Stimulated activated naive CD8-positive, alpha-beta T cell treated with anti-CD3 and anti-CD28 coated beads, Interleukin-15, Interleukin-2, amounts not matched to agents 100 ng/mL and 50 ng/mL, for 24 hours (primary cell): Measurements from ENCODE around the gene TBL1X.
"Not testable (repeated sequence)": the region's sequence is repeated elsewhere in the genome, so short reads cannot be mapped to it uniquely, and the experiment has no call there.

Source experiments
- H3K27ac Mint-ChIP-seq: one replicate; pipeline ENCODE4 v1.8.0; 2021; ENCODE audit warnings: mild to moderate bottlenecking, mixed read lengths
- H3K27me3 Mint-ChIP-seq: one replicate; pipeline ENCODE4 v1.8.0; 2021; ENCODE audit warnings: mixed read lengths
- H3K36me3 Mint-ChIP-seq: one replicate; pipeline ENCODE4 v1.8.0; 2021; ENCODE audit warnings: low read depth, mixed read lengths
- H3K4me1 Mint-ChIP-seq: one replicate; pipeline ENCODE4 v1.8.0; 2021; ENCODE audit warnings: low read depth, mixed read lengths
- H3K4me3 Mint-ChIP-seq: one replicate; pipeline ENCODE4 v1.8.0; 2021; ENCODE audit warnings: mild to moderate bottlenecking, mixed read lengths
- H3K9me3 Mint-ChIP-seq: one replicate; pipeline ENCODE4 v1.8.0; 2021; ENCODE audit warnings: mixed read lengths

The TBL1X gene

DNA sequence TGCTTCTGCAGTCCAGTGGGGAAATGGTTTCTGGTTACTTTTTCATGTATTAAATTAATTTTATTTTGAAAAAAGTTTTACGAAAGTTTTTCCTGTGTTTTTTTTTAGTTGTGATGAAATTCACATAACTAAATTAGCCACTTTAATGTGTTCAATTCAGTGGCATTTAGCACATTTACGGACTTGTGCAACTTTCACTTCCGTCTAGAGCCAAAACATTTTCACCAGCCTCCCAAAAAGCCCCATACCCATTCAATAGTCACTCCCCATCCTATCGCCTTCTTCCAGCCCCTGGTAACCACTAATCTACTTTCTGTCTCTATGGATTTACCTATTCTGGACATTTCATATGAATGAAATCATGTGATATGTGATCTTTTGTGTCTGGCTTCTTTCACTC, 22.8 kb upstream of the TBL1X start:
- Mint-ChIP-seq H3K4me3 (no peak overlapping the region), H3K36me3 (no peaks in the 10 kb centered on the region), H3K27ac (no peak overlapping the region), H3K9me3 (no peaks in the 10 kb centered on the region), H3K4me1 (peaks cover 12% of the 10 kb centered on the region), H3K27me3 (no peaks in the 10 kb centered on the region)

DNA sequence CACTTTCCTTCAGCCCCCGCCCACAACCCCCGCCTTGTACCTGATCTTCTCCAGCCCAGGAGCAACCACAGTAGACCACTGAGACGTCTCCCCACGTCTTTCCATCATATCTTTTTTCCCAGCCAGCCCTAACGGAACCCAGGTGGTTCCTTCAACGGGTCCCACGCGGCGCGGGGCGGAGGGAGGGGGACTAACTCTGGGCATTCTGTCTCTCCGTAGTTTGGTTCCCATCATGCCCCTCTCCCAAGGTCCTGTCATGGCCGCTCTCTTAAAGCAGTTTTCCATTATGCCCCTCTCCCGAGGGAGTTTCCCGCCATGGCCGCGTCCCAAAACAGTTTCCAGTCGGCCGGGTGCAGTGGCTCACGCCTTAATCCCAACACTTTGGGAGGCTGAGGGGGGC, 21.5 kb upstream of the TBL1X start:
- Mint-ChIP-seq H3K27ac (no peak overlapping the region), H3K9me3 (no peaks in the 10 kb centered on the region), H3K4me3 (no peak overlapping the region), H3K36me3 (no peaks in the 10 kb centered on the region), H3K4me1 (peaks cover 12% of the 10 kb centered on the region), H3K27me3 (no peaks in the 10 kb centered on the region)

DNA sequence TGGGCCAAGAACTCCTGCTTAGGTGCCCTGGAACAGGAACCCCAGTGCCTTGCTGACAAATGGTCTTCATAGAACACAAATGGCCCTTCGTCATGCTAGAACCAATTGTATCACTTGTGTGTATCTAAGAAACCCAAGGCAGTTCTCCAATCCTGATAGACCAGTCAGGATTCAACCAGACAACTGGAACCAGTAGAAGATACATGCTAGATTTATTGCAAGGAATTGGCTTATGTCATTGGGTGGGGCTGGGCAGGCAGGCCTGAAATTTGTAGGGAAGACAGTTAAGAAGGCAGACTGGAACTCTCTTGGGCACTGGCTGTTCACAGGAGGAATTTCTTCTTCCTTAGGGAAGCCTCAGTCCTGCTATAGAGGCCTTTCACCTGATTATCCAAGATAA, 17.0 kb upstream of the TBL1X start:
- H3K9me3 Mint-ChIP-seq: no peaks in the 10 kb centered on the region
- H3K4me1 Mint-ChIP-seq: no peaks in the 10 kb centered on the region
- no peaks in the 10 kb centered on the region for H3K36me3 Mint-ChIP-seq
- H3K27ac Mint-ChIP-seq: no peak overlapping the region
- no peak overlapping the region for H3K4me3 Mint-ChIP-seq
- H3K27me3 Mint-ChIP-seq: no peaks in the 10 kb centered on the region

- H3K4me1 Mint-ChIP-seq: peaks cover 43% of the 10 kb centered on the region
- H3K27ac Mint-ChIP-seq: peak overlapping the region; percentile 93
- no peaks in the 10 kb centered on the region for H3K36me3 Mint-ChIP-seq
- H3K4me3 Mint-ChIP-seq: peak overlapping the region; percentile 55
- H3K27me3 Mint-ChIP-seq: no peaks in the 10 kb centered on the region
- H3K9me3 Mint-ChIP-seq: no peaks in the 10 kb centered on the region
Observed at GRCh38 chrX:9456250-9457074, 8.4 kb upstream of the TBL1X start.

DNA sequence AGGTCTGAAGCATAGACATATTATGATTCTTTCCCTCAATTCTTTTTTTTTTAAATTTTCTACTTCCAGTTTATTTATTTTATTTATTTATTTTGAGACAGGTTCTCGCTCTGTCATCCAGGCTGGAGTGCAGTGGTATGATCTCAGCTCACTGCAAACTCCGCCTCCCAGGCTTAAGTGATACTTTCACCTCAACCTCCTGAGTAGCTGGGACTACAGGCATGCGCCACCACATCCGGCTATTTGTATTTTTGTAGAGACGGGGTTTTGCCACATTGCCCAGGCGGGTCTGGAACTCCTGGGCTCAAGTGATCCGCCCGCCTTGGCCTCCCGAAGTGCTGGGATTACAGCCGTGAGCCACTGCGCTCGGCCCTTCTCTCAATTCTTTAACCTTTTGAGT, 6.8 kb upstream of the TBL1X start:
- H3K9me3 Mint-ChIP-seq, H3K27ac Mint-ChIP-seq, H3K27me3 Mint-ChIP-seq, H3K4me3 Mint-ChIP-seq, H3K36me3 Mint-ChIP-seq: not testable (repeated sequence)
- H3K4me1 Mint-ChIP-seq: peaks cover 58% of the 10 kb centered on the region

DNA sequence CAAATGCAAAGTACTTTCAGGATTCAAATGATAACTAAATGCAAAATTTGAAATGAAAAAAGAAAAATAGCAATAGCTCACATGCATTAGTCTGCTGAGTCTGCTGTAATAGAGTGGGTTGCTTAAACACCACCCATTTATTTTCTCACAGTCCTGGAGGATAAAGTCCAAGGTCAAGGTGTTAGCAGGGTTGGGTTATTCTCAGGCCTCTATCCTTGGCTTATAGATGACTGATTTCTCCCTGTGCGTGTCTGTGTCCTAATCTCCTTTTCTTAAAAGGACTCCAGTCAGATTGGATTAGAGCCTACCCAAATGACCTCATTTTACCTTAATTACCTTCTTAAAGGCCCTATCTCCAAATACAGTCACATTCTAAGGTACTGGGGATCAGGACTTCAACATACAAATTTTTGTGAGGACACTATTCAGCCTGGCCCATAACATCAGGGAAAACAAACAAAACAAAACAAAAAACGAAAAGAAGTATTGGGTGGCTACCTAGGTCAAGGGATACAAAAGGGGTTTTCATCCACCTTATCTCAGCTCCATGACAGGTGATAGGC, 6.3 kb upstream of the TBL1X start:
- peaks cover 4% of the 10 kb centered on the region for H3K27me3 Mint-ChIP-seq
- no peak overlapping the region for H3K27ac Mint-ChIP-seq
- no peaks in the 10 kb centered on the region for H3K9me3 Mint-ChIP-seq
- no peak overlapping the region for H3K4me3 Mint-ChIP-seq
- H3K36me3 Mint-ChIP-seq: peaks cover 4% of the 10 kb centered on the region
- peaks cover 62% of the 10 kb centered on the region for H3K4me1 Mint-ChIP-seq

- Mint-ChIP-seq H3K4me1 (peaks cover 68% of the 10 kb centered on the region), H3K4me3 (no peak overlapping the region), H3K27me3 (peaks cover 4% of the 10 kb centered on the region), H3K9me3 (no peaks in the 10 kb centered on the region), H3K27ac (no peak overlapping the region), H3K36me3 (peaks cover 4% of the 10 kb centered on the region)
Observed at GRCh38 chrX:9459186-9459748, 5.6 kb upstream of the TBL1X start.

- H3K36me3 Mint-ChIP-seq: peaks cover 4% of the 10 kb centered on the region
- no peak overlapping the region for H3K4me3 Mint-ChIP-seq
- H3K27ac Mint-ChIP-seq: no peak overlapping the region
- peaks cover 59% of the 10 kb centered on the region for H3K4me1 Mint-ChIP-seq
- H3K9me3 Mint-ChIP-seq: no peaks in the 10 kb centered on the region
- H3K27me3 Mint-ChIP-seq: peaks cover 4% of the 10 kb centered on the region
Observed at GRCh38 chrX:9461087-9461486, 3.8 kb upstream of the TBL1X start.

DNA sequence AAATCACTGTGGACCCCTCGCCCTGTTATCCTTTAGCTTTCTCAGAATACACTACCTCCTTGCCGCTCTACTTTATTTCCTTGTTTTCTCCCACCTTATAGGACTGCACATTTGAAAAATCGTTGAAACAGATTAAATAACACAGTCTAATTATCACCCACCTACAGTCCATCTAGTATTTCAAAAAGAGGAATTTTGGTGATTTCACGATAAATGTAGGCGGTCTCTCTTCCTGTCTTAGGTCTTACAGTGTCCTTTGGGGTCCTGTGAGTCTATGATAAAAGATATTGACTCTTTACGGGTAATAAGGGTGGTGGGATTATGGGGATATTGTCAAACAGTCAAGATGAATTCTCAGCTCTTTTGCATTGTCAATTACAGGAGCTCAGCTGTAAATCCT, 2.4 kb upstream of the TBL1X start:
- no peaks in the 10 kb centered on the region for H3K9me3 Mint-ChIP-seq
- peak overlapping the region; percentile 73 for H3K4me3 Mint-ChIP-seq
- peak overlapping the region; percentile 96 for H3K27ac Mint-ChIP-seq
- H3K36me3 Mint-ChIP-seq: peaks cover 4% of the 10 kb centered on the region
- H3K4me1 Mint-ChIP-seq: peaks cover 54% of the 10 kb centered on the region
- H3K27me3 Mint-ChIP-seq: peaks cover 4% of the 10 kb centered on the region

- peaks cover 59% of the 10 kb centered on the region for H3K4me1 Mint-ChIP-seq
- H3K27ac Mint-ChIP-seq: no peak overlapping the region
- peaks cover 4% of the 10 kb centered on the region for H3K27me3 Mint-ChIP-seq
- peak overlapping the region; percentile 88 for H3K4me3 Mint-ChIP-seq
- no peaks in the 10 kb centered on the region for H3K9me3 Mint-ChIP-seq
- H3K36me3 Mint-ChIP-seq: peaks cover 21% of the 10 kb centered on the region
Observed at GRCh38 chrX:9465380-9466123, 694 bp downstream of the TBL1X start.

DNA sequence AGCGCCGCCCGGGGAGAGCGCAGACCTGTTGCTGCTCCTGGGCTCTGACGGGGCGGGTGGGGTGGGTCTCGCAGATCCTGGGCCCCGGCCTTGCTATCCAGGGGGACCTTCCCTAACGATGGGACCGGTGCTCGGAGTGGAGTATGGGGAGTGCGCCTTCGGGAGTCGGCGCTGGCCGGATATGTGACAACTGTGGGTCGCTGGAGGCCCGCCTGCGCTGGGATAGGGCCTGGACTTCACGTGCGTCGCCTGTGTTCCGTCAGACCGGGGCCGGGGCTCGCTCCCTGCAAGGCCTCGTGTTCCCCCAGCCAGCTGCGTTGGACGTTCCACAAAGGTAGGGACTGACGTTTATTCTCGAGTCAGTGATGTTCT, 1.3 kb downstream of the TBL1X start:
- Mint-ChIP-seq H3K9me3 (no peaks in the 10 kb centered on the region), H3K27ac (peak overlapping the region; percentile 82), H3K4me3 (peak overlapping the region; percentile 88), H3K27me3 (peaks cover 4% of the 10 kb centered on the region), H3K4me1 (peaks cover 55% of the 10 kb centered on the region), H3K36me3 (peaks cover 25% of the 10 kb centered on the region)

- Mint-ChIP-seq H3K36me3 (peaks cover 29% of the 10 kb centered on the region), H3K4me3 (peak overlapping the region; percentile 88), H3K27ac (peak overlapping the region; percentile 82), H3K4me1 (peaks cover 52% of the 10 kb centered on the region), H3K27me3 (peaks cover 4% of the 10 kb centered on the region), H3K9me3 (no peaks in the 10 kb centered on the region)
Observed at GRCh38 chrX:9466736-9467135, 1.9 kb downstream of the TBL1X start.

GRCh38 chrX:9467146-9467545, 2.3 kb downstream of the TBL1X start:
- Mint-ChIP-seq H3K27me3 (peaks cover 4% of the 10 kb centered on the region), H3K27ac (no peak overlapping the region), H3K4me1 (peaks cover 47% of the 10 kb centered on the region), H3K9me3 (no peaks in the 10 kb centered on the region), H3K36me3 (peaks cover 29% of the 10 kb centered on the region), H3K4me3 (peak overlapping the region; percentile 88)

- H3K36me3 Mint-ChIP-seq: peaks cover 29% of the 10 kb centered on the region
- peaks cover 41% of the 10 kb centered on the region for H3K4me1 Mint-ChIP-seq
- peaks cover 3% of the 10 kb centered on the region for H3K27me3 Mint-ChIP-seq
- H3K4me3 Mint-ChIP-seq: peak overlapping the region; percentile 88
- peak overlapping the region; percentile 49 for H3K27ac Mint-ChIP-seq
- H3K9me3 Mint-ChIP-seq: no peaks in the 10 kb centered on the region
Observed at GRCh38 chrX:9467751-9468150, 2.9 kb downstream of the TBL1X start.

GRCh38 chrX:9471571-9471985, 6.7 kb downstream of the TBL1X start:
- Mint-ChIP-seq H3K27ac (no peak overlapping the region), H3K27me3 (no peaks in the 10 kb centered on the region), H3K9me3 (no peaks in the 10 kb centered on the region), H3K4me3 (no peak overlapping the region), H3K4me1 (peaks cover 59% of the 10 kb centered on the region), H3K36me3 (peaks cover 53% of the 10 kb centered on the region)
